K562 (cell line): ENCODE measurements around the gene SMG1. TPM values are rescaled to one million over a fixed set of nuclear protein-coding genes. Genes with fewer than 3 reads are reported as not detected.

Experiments used
- ATAC-seq: fragments of 200-7000 bp; cut with Tn5 transposase; 3 replicates; pipeline ENCODE4 v1.9.1; 2020; ENCODE audit warnings: moderate library complexity
- BruUV-seq: library from RNA; stranded (reverse); fragments of 400-500 nt; replicated peaks from 2 replicates; lab custom pipeline; 2021; lab: Mats Ljungman, UMichigan
- CTCF ChIA-PET: fragments of 300-600 bp; formaldehyde crosslinking; extraction: SDS; loops from one replicate; lab custom pipeline; 2021; ENCODE audit warnings: low intra/inter-chr PET ratio; lab: Yijun Ruan, JAX
- POLR2A ChIA-PET: fragments of 300-600, 350-650 bp; sonication (Branson Sonifier 250); formaldehyde crosslinking; extraction: SDS; loops from one replicate; lab custom pipeline; 2021; ENCODE audit warnings: antibody characterized with exemption, inconsistent platforms; lab: Yijun Ruan, JAX
- DNase-seq, 4 experiments: peaks; one replicate each; pipeline versions ENCODE4 v3.0.0 to v3.0.0-alpha.2; 2011 to 2018; ENCODE audit warnings: low spot score in 3 of 4, mixed read lengths in 3 of 4; ENCODE audit errors: extremely low read depth in 1 of 4
- FAIRE-seq: peaks from 2 replicates; lab custom pipeline; 2011; peaks lifted over from hg19 to GRCh38; lab: Jason Lieb, UNC
- H2AFZ ChIP-seq: 2 replicates; pipeline ENCODE4 v1.6.0; 2011; ENCODE audit warnings: low read depth, low read length, control low read depth, inconsistent platforms
- H3K27ac ChIP-seq: fragments of 200-600 bp; 3 replicates; pipeline ENCODE4 v1.8.0; 2011; ENCODE audit warnings: low read depth, mild to moderate bottlenecking, control low read depth, inconsistent platforms, low read length, moderate library complexity, mixed read lengths; ENCODE audit errors: extremely low read depth
- H3K27me3 ChIP-seq, 2 experiments: fragments of 300-600 bp in 1 of 2; 2 replicates in 1 of 2; 3 replicates in 1 of 2; pipeline versions ENCODE4 v1.6.0 to v1.8.0; 2011; ENCODE audit warnings: inconsistent platforms in 2 of 2, low read length in 2 of 2, mild to moderate bottlenecking in 1 of 2, mixed read lengths in 1 of 2, moderate library complexity in 1 of 2; ENCODE audit not compliant: control insufficient read depth in 2 of 2, insufficient read depth in 2 of 2
- H3K36me3 ChIP-seq: fragments of 300-600 bp; 3 replicates; pipeline ENCODE4 v1.8.0; 2011; ENCODE audit warnings: mild to moderate bottlenecking, low read length, inconsistent platforms; ENCODE audit not compliant: control insufficient read depth, insufficient read depth
- H3K4me1 ChIP-seq, 2 experiments: fragments of 200-600 bp in 1 of 2; replicated peaks in 1 of 2; 2 replicates in 1 of 2; 3 replicates in 1 of 2; pipeline versions ENCODE4 v1.5.1 to v1.8.0; 2011; ENCODE audit warnings: inconsistent platforms in 2 of 2, low read length in 2 of 2, mild to moderate bottlenecking in 1 of 2, mixed read lengths in 1 of 2, moderate library complexity in 1 of 2; ENCODE audit not compliant: control insufficient read depth in 2 of 2, insufficient read depth in 2 of 2
- H3K4me2 ChIP-seq: 2 replicates; pipeline ENCODE4 v1.6.1; 2011; ENCODE audit warnings: low read length, control low read depth, inconsistent platforms, mixed read lengths; ENCODE audit not compliant: insufficient read depth
- H3K4me3 ChIP-seq: fragments of 200-600 bp; sonication (generic), shearing (Covaris generic); 2 replicates; pipeline ENCODE4 v1.5.1; 2016; ENCODE audit warnings: control low read depth, inconsistent platforms
- H3K79me2 ChIP-seq: fragments of 200-600 bp; 3 replicates; pipeline ENCODE4 v1.8.0; 2011; ENCODE audit warnings: low read length, inconsistent platforms; ENCODE audit not compliant: control insufficient read depth, insufficient read depth
- H3K9ac ChIP-seq, 2 experiments: 2 replicates each; pipeline versions ENCODE4 v1.6.0 to v1.6.1; 2011; ENCODE audit warnings: low read depth in 2 of 2, low read length in 2 of 2, control low read depth in 1 of 2, inconsistent platforms in 1 of 2, mild to moderate bottlenecking in 1 of 2, mixed read lengths in 1 of 2; ENCODE audit not compliant: insufficient read depth in 1 of 2
- H3K9me1 ChIP-seq: one replicate; pipeline ENCODE4 v1.6.0; 2011; ENCODE audit warnings: inconsistent platforms, mild to moderate bottlenecking, low read length, moderate library complexity; ENCODE audit not compliant: control insufficient read depth, insufficient read depth
- H3K9me3 ChIP-seq: replicated peaks from 2 replicates; pipeline ENCODE4 v1.5.1; 2011; ENCODE audit warnings: low read depth, low read length, inconsistent platforms; ENCODE audit not compliant: control insufficient read depth, insufficient read depth
- H4K20me1 ChIP-seq: replicated peaks from 2 replicates; pipeline ENCODE4 v1.6.1; 2011; ENCODE audit warnings: low read length, inconsistent platforms, mixed read lengths; ENCODE audit not compliant: control insufficient read depth, insufficient read depth
- ARHGAP35 ChIP-seq: fragments of 450-650 bp; IDR thresholded peaks from 2 replicates; pipeline ENCODE4 v1.6.1; 2018; ENCODE audit not compliant: partially characterized antibody
- BRCA1 ChIP-seq, 2 experiments: fragments of 450-650 bp in 1 of 2; sonication (generic) in 1 of 2; formaldehyde crosslinking in 1 of 2; IDR thresholded peaks; 2 replicates each; pipeline versions ENCODE4 v1.5.0 to v1.6.1; 2017 to 2020; ENCODE audit warnings: mild to moderate bottlenecking in 1 of 2, missing genetic modification reagents in 1 of 2
- CEBPB ChIP-seq: fragments of 450-650 bp; IDR thresholded peaks from 2 replicates; pipeline ENCODE4 v1.6.1; 2016; ENCODE audit warnings: missing genetic modification characterization, missing compliant biosample characterization
- DPF2 ChIP-seq: fragments of 450-650 bp; IDR thresholded peaks from 2 replicates; pipeline ENCODE4 v1.6.1; 2016
- EP400 ChIP-seq: fragments of 450-650 bp; IDR thresholded peaks from 2 replicates; pipeline ENCODE4 v1.6.1; 2017; ENCODE audit warnings: antibody characterized with exemption, mild to moderate bottlenecking, moderate library complexity
- FOXM1 ChIP-seq, 2 experiments: fragments of 450-650 bp in 1 of 2; sonication (generic) in 1 of 2; formaldehyde crosslinking in 1 of 2; IDR thresholded peaks; 2 replicates each; pipeline versions ENCODE4 v1.6.1 to v1.9.0; 2017 to 2022; ENCODE audit warnings: low read depth in 2 of 2, mild to moderate bottlenecking in 2 of 2, missing genetic modification reagents in 1 of 2, moderate library complexity in 1 of 2
- GABPB1 ChIP-seq: sonication (generic); formaldehyde crosslinking; IDR thresholded peaks from 2 replicates; pipeline ENCODE4 v1.8.0; 2022; ENCODE audit warnings: mild to moderate bottlenecking, missing genetic modification reagents
- NELFE ChIP-seq: IDR thresholded peaks from 2 replicates; pipeline ENCODE4 v1.6.1; 2011; ENCODE audit warnings: mild to moderate bottlenecking; ENCODE audit not compliant: insufficient read depth, insufficient read length
- NFIX ChIP-seq: fragments of 250-450 bp; sonication (Bioruptor Pico); IDR thresholded peaks from 2 replicates; pipeline ENCODE4 v1.4.0; 2020; ENCODE audit warnings: low read depth, mild to moderate bottlenecking, moderate library complexity
- PHB ChIP-seq: fragments of 250-450 bp; sonication (Bioruptor Pico); IDR thresholded peaks from 2 replicates; pipeline ENCODE4 v1.5.0; 2021
- RB1 ChIP-seq: fragments of 450-650 bp; IDR thresholded peaks from 2 replicates; pipeline ENCODE4 v1.6.1; 2017; ENCODE audit warnings: low read depth, mild to moderate bottlenecking
- SRSF3 ChIP-seq: fragments of 200-400 bp; formaldehyde crosslinking; IDR thresholded peaks from 2 replicates; pipeline ENCODE4 v1.6.1; 2016; ENCODE audit warnings: mild to moderate bottlenecking, low read length, moderate library complexity; ENCODE audit not compliant: insufficient read depth
- TARDBP ChIP-seq: fragments of 450-650 bp; IDR thresholded peaks from 2 replicates; pipeline ENCODE4 v1.6.1; 2016
- ZFP1 ChIP-seq: fragments of 450-650 bp; formaldehyde crosslinking; IDR thresholded peaks from 2 replicates; pipeline ENCODE4 v1.4.0; 2020; ENCODE audit warnings: mild to moderate bottlenecking, mixed read lengths
- ZKSCAN1 ChIP-seq: fragments of 150-350 bp; IDR thresholded peaks from 2 replicates; pipeline ENCODE4 v1.6.1; 2016; ENCODE audit warnings: low read depth, low read length
- ZNF24 ChIP-seq: fragments of 450-650 bp; IDR thresholded peaks from 2 replicates; pipeline ENCODE4 v1.6.1; 2016
- ZNF584 ChIP-seq: fragments of 200-800 bp; sonication (Bioruptor generic); IDR thresholded peaks from 2 replicates; pipeline ENCODE4 v1.6.1; 2016; ENCODE audit warnings: low read depth, mild to moderate bottlenecking, missing genetic modification characterization, missing compliant biosample characterization
- in situ Hi-C: fragments of 300-500 bp; cut with MboI; formaldehyde crosslinking; loops from 4 replicates; pipeline ENCODE4 v1.15.0; 2018; ENCODE audit warnings: inconsistent platforms, mixed read lengths
- intact Hi-C: fragments of 100-400 bp; cut with micrococcal nuclease; formaldehyde crosslinking; loops from 2 replicates; pipeline ENCODE4 v1.14.2; 2022
- polyA plus RNA-seq, 8 experiments: library from polyadenylated mRNA; depleted of rRNA in 4 of 8; stranded (reverse) in 5 of 8; unstranded in 3 of 8; fragments of >200 nt; fragmentation: Nextera tagmentation in 2 of 8; fragmentation: Illumina TruSeq in 1 of 8; extraction: Ambion mirVana in 2 of 8; extraction: Trizol in 1 of 8; gene quantifications; 2 replicates each; pipeline versions ENCODE4 v1.2.1 to v1.2.3, GENCODE V29; 2011 to 2014; ENCODE audit warnings: inconsistent platforms in 1 of 8, missing spikeins in 1 of 8
- total RNA-seq, 7 experiments: library from RNA; depleted of rRNA in 6 of 7; stranded (reverse); fragments of >200 nt in 6 of 7; fragmentation: Illumina TruSeq in 2 of 7; extraction: Trizol in 2 of 7; gene quantifications; 2 replicates each; pipeline versions ENCODE4 v1.2.1 to v1.2.3, GENCODE V29; 2011 to 2021; ENCODE audit warnings: low replicate concordance in 1 of 7
- TF ChIP-seq, protein P1 (sequence below): fragments of 250-450 bp; sonication (Bioruptor Pico); IDR thresholded peaks from 2 replicates; pipeline ENCODE4 v1.8.0; 2021; ENCODE audit warnings: borderline replicate concordance, mild to moderate bottlenecking, moderate library complexity; ENCODE audit not compliant: poor library complexity, severe bottlenecking
- TF ChIP-seq, protein P2 (sequence below): sonication (generic); formaldehyde crosslinking; IDR thresholded peaks from 2 replicates; pipeline ENCODE4 v1.8.0; 2022; ENCODE audit warnings: mild to moderate bottlenecking, missing genetic modification reagents

SMG1 gene
- total and polyA plus RNA-seq, 9 of the 15 experiments (the other 6 are each of a cell fraction or from before 2014, with no cell fraction given) = 3.4 to 54.8 (median 32.0) TPM

DNA sequence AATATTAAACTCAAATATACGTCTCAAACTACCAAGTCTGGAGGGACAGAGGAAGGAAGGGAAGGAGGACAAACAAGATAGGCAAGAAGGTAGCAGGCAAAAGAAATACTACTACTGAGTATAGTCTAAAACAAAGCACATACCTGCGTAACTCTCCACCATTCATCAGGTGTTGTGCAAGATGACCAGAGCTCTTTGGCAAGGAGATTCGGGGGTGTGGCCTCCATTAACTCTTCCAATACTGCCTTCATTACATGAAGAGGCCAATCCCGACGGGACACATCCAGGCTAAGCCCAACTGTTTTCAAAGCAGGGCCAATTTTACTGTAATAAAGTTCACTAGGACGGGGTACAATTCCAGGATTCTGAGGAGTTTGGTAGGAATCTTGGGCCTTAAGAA is 86.7 kb downstream of the SMG1 start (continued):
- TF ChIP-seq DPF2 (no peak), RB1 (no peak), CEBPB (no peak), NELFE (no peak), BRCA1 (IDR thresholded peaks at IDR 0.05) (no peak), BRCA1 (CRISPR knock-in tag; IDR thresholded peaks at IDR 0.05) (no peak), ARHGAP35 (no peak), PHB (no peak)
- TF ChIP-seq, protein P1, sequence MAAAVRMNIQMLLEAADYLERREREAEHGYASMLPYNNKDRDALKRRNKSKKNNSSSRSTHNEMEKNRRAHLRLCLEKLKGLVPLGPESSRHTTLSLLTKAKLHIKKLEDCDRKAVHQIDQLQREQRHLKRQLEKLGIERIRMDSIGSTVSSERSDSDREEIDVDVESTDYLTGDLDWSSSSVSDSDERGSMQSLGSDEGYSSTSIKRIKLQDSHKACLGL (CRISPR knock-in tag) = no peak
- TF ChIP-seq, all 486 proteins: peak for 0

DNA sequence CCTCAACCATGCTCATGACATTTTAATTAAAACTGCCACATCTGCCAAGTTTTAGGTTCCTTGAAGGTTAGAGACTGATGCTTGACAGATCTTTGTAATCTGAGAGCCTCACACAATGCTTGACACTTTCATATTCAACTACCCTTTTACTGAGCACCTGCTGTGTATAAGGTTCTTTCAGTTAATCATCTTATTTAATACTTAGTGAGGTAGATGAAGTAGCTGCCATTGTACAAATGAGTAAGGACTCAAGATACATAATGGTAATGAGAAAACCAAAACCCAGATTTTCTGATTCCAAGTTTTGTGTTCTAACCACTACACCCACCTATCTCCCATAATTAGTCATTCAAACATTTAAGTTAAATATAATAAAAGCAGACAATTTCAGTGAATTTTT is 89.5 kb downstream of the SMG1 start:
- no peak overlapping the region for H3K9ac ChIP-seq
- no peaks in the 10 kb centered on the region for H3K9me1 ChIP-seq
- DNase-seq = no peak
- ChIA-PET CTCF (no interaction called here), POLR2A (interaction anchor here (0.8 to 4.0 kb wide), 4 partner anchors 9 to 35 kb away, joined by 3 to 27 read pairs (median 6); partner anchors contain the start of gene ARL6IP1)
- no peaks in the 10 kb centered on the region for H3K27me3 ChIP-seq
- in situ Hi-C loops = no loop called here
- no peaks in the 10 kb centered on the region for H3K9me3 ChIP-seq
- H3K36me3 ChIP-seq = peaks cover 98% of the 10 kb centered on the region
- no peaks in the 10 kb centered on the region for H4K20me1 ChIP-seq
- no peak overlapping the region for H2AFZ ChIP-seq
- H3K79me2 ChIP-seq = no peaks in the 10 kb centered on the region
- intact Hi-C loops = no loop called here
- ATAC-seq = no peak
- no peak for FAIRE-seq
- no peak overlapping the region for H3K4me3 ChIP-seq
- no peaks in the 10 kb centered on the region for H3K4me1 ChIP-seq
- no peak overlapping the region for H3K4me2 ChIP-seq
- H3K27ac ChIP-seq = no peak overlapping the region
- no TSS peak for BruUV-seq
- no peak for TF ChIP-seq ZNF24
- TF ChIP-seq FOXM1 (IDR thresholded peaks at IDR 0.05; ENCODE audit: low read depth) = no peak
- TF ChIP-seq FOXM1 (CRISPR knock-in tag; IDR thresholded peaks at IDR 0.05; ENCODE audit: low read depth) = no peak
- no peak for TF ChIP-seq NFIX (CRISPR knock-in tag)
- TF ChIP-seq, protein P2, sequence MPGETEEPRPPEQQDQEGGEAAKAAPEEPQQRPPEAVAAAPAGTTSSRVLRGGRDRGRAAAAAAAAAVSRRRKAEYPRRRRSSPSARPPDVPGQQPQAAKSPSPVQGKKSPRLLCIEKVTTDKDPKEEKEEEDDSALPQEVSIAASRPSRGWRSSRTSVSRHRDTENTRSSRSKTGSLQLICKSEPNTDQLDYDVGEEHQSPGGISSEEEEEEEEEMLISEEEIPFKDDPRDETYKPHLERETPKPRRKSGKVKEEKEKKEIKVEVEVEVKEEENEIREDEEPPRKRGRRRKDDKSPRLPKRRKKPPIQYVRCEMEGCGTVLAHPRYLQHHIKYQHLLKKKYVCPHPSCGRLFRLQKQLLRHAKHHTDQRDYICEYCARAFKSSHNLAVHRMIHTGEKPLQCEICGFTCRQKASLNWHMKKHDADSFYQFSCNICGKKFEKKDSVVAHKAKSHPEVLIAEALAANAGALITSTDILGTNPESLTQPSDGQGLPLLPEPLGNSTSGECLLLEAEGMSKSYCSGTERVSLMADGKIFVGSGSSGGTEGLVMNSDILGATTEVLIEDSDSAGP (CRISPR knock-in tag) = no peak
- no peak for TF ChIP-seq EP400
- no peak for TF ChIP-seq SRSF3
- TF ChIP-seq ZNF584 = no peak
- no peak for TF ChIP-seq TARDBP
- TF ChIP-seq ZFP1 (CRISPR knock-in tag) = no peak
- TF ChIP-seq GABPB1 (CRISPR knock-in tag) = no peak
- TF ChIP-seq ZKSCAN1 = no peak
